Pancreas (tissue), 10 donors: ENCODE measurements around the gene TXN2. TPM values are rescaled to one million over a fixed set of nuclear protein-coding genes. Genes with fewer than 3 reads are reported as not detected.

ENCODE experiments used
- ATAC-seq, 4 donors: fragments of 200-7000 bp; cut with Tn5 transposase; one replicate each; pipeline versions ENCODE4 v1.8.0 to v1.9.1; 2020; ENCODE audit warnings: mild to moderate bottlenecking in 4 of 4, moderate library complexity in 4 of 4
- DNase-seq, 6 donors: peaks; one replicate each; pipeline ENCODE4 v3.0.0-alpha.2; 2020
- FAIRE-seq: peaks from 2 replicates; lab custom pipeline; 2012; peaks lifted over from hg19 to GRCh38; lab: Jason Lieb, UNC
- H3K27ac ChIP-seq, 4 donors: fragments of 200-600 bp; sonication (generic); 1 replicate in 3 of 4; 2 replicates in 1 of 4; pipeline versions ENCODE4 v1.5.0 to v1.8.0; 2020
- H3K27me3 ChIP-seq, 4 donors: fragments of 200-600 bp; one replicate each; pipeline ENCODE4 v1.8.0; 2021
- H3K36me3 ChIP-seq, 3 donors: fragments of 200-600 bp; sonication (generic) in 1 of 3; one replicate each; pipeline versions ENCODE4 v1.5.0 to v1.8.0; 2020 to 2021
- H3K4me1 ChIP-seq, 3 donors: fragments of 200-600 bp; one replicate each; pipeline ENCODE4 v1.8.0; 2021
- H3K4me3 ChIP-seq, 4 donors: fragments of 200-600 bp; sonication (generic) in 2 of 4; one replicate each; pipeline versions ENCODE4 v1.5.0 to v1.8.0; 2020 to 2021
- H3K9me3 ChIP-seq, 4 donors: fragments of 200-600 bp; one replicate each; pipeline ENCODE4 v1.8.0; 2021
- WGBS, 2 donors: extraction: QIAGEN DNeasy Blood & Tissue Kit; methylation state at CpG; one replicate each; pipeline ENCODE4 v1.1.7; 2013; 5-methylcytosine and 5-hydroxymethylcytosine counted together
- intact Hi-C, 3 donors: fragments of 100-400 bp; cut with DNase I; formaldehyde crosslinking; loops; one replicate each; pipeline versions ENCODE4 v1.11.1 to v1.14.2; 2022
- polyA plus RNA-seq, 2 donors: library from polyadenylated mRNA; stranded (reverse); fragments of 200-250 nt; gene quantifications; one replicate each; pipeline ENCODE4 v1.2.3, GENCODE V29; 2013
- total RNA-seq, 6 donors: library from RNA; stranded (reverse); fragmentation: NEBNext Ultra II Directional in 4 of 6; extraction: Animal tissue kit (Norgen Biotek cat#: 25700) in 4 of 6; gene quantifications; one replicate each; pipeline versions ENCODE4 v1.2.1 to v1.2.4, GENCODE V29; 2021 to 2023
- TF ChIP-seq, protein P1 (sequence below), 4 donors: fragments of 200-600 bp; sonication (generic) in 3 of 4; IDR thresholded peaks; one replicate each; pipeline versions ENCODE4 v1.5.0 to v1.8.0; 2021; ENCODE audit warnings: antibody characterized with exemption in 4 of 4
- donor health status: healthy with polysubstance abuse.
- donor health status: DM: no; HTN: no; CAD: no; lungs with moderate emphysema.
- donor health status: DM: no; HTN: no; CAD: no.
- donor health status: control.
- donor health status: control.
- donor health status: Bipolar disorder and iron deficiency.
- donor health status: DM: yes; HTN: yes; CAD: no.
- donor health status: DM: no; HTN: no; CAD: no.
- donor health status: DM: no; HTN: no; CAD: no.
- donor health status: DM: yes; HTN: yes; CAD: no.

Gene TXN2
- total and polyA plus RNA-seq, 8 donors: 20.4 to 49.5 (median 32.2) TPM

DNA sequence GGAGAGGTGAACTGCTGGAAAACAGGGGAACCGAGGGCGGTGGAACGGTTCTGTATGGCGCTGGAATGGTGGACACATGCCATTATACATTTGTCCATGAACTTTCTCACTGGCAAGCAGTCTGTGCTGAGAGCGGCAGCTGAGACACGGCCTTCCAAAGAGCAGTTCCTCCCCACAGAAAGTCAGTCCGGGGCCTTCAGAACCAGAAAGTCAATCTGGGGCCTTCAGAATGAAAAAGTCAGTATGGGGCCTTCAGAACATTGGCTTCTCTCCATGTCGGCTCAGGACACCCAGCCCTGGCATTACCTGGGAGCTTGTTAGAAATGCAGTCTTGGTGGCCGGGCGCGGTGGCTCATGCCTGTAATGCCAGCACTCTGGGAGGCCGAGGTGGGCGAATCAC is 8.8 kb downstream of the TXN2 start:
- TF ChIP-seq, protein P1, sequence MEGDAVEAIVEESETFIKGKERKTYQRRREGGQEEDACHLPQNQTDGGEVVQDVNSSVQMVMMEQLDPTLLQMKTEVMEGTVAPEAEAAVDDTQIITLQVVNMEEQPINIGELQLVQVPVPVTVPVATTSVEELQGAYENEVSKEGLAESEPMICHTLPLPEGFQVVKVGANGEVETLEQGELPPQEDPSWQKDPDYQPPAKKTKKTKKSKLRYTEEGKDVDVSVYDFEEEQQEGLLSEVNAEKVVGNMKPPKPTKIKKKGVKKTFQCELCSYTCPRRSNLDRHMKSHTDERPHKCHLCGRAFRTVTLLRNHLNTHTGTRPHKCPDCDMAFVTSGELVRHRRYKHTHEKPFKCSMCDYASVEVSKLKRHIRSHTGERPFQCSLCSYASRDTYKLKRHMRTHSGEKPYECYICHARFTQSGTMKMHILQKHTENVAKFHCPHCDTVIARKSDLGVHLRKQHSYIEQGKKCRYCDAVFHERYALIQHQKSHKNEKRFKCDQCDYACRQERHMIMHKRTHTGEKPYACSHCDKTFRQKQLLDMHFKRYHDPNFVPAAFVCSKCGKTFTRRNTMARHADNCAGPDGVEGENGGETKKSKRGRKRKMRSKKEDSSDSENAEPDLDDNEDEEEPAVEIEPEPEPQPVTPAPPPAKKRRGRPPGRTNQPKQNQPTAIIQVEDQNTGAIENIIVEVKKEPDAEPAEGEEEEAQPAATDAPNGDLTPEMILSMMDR (IDR thresholded peaks at IDR 0.05): no peak
- no peak for DNase-seq
- no peak for FAIRE-seq
- WGBS, 2 donors: 72 to 83% methylated on average over 13 of the region's 13 CpGs
- intact Hi-C loops: loop anchor here in 2 of 3 donors (5.0 to 10.0 kb wide), 2 partner anchors 168 to 170 kb away; no protein-coding TSS in a partner anchor
- Histone ChIP-seq H3K9me3 (no peaks in the 10 kb centered on the region), H3K4me1 (peaks cover 0 to 4% (median 0%) of the 10 kb centered on the region in 3 donors), H3K27me3 (no peaks in the 10 kb centered on the region), H3K4me3 (no peak overlapping the region), H3K36me3 (peaks cover 0 to 24% (median 11%) of the 10 kb centered on the region in 3 donors), H3K27ac (no peak overlapping the region)
- no peak for ATAC-seq

DNA sequence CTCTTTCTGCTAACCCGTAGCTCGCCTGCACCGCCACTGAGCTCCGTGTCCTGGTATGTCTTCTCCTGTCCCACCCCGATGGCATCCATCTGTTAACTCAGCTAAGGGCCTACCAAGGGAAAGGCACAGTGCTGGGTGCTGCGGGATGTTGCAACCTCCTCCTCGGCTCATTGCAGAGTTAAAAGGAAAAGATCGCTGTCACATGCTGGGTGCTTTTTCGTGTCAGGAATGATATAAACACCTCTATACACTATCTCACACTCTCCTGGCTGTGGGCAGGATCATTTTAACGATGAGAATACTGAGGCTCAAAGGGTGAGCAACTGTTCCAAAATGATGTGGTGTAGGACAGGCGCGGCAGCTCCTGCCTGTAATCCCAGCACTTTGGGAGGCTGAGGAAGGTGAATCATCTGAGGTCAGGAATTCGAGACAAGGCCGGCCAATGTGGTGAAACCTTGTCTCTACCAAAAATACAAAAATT is 10.1 kb downstream of the TXN2 start:
- Histone ChIP-seq H3K4me1 (peaks cover 0 to 11% (median 0%) of the 10 kb centered on the region in 3 donors), H3K27ac (no peak overlapping the region), H3K36me3 (peaks cover 0 to 20% (median 8%) of the 10 kb centered on the region in 3 donors), H3K27me3 (no peaks in the 10 kb centered on the region), H3K9me3 (no peaks in the 10 kb centered on the region), H3K4me3 (no peak overlapping the region)
- FAIRE-seq: no peak
- 86 to 89% methylated on average over 14 of the region's 14 CpGs for WGBS, 2 donors
- TF ChIP-seq, protein P1 (IDR thresholded peaks at IDR 0.05): no peak
- no peak for DNase-seq
- ATAC-seq: no peak
- intact Hi-C loops: loop anchor here in 2 of 3 donors (5.0 to 10.0 kb wide), 2 partner anchors 167 to 169 kb away; no protein-coding TSS in a partner anchor

DNA sequence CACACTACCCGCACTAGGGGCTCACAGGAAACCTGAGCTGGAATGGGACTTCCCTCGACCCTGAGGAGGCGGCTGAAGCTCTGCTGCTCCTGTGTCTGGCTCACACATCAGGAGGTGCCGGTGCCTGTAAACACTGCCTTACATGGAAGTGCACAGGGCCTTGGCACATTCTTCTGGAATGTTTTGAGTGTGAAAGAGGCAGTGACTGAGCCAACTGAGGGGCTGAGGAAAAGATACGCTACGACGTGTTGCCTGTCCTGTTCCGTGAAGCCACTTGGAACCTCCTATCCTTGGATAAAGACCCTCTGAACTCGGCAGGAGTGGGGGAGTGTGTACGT is 10.5 kb downstream of the TXN2 start:
- TF ChIP-seq, protein P1 (IDR thresholded peaks at IDR 0.05): no peak
- FAIRE-seq (no peak), ATAC-seq (no peak), DNase-seq (no peak)
- whole genome bisulfite sequencing, 2 donors: 73 to 78% methylated on average over 10 of the region's 10 CpGs
- Histone ChIP-seq H3K4me3 (no peak overlapping the region), H3K4me1 (peaks cover 3 to 13% (median 4%) of the 10 kb centered on the region in 3 donors), H3K9me3 (no peaks in the 10 kb centered on the region), H3K27ac (no peak overlapping the region), H3K27me3 (no peaks in the 10 kb centered on the region), H3K36me3 (peaks cover 0 to 16% (median 4%) of the 10 kb centered on the region in 3 donors)
- intact Hi-C loops: loop anchor here in 2 of 3 donors (5.0 to 10.0 kb wide), 2 partner anchors 166 to 169 kb away; no protein-coding TSS in a partner anchor

DNA sequence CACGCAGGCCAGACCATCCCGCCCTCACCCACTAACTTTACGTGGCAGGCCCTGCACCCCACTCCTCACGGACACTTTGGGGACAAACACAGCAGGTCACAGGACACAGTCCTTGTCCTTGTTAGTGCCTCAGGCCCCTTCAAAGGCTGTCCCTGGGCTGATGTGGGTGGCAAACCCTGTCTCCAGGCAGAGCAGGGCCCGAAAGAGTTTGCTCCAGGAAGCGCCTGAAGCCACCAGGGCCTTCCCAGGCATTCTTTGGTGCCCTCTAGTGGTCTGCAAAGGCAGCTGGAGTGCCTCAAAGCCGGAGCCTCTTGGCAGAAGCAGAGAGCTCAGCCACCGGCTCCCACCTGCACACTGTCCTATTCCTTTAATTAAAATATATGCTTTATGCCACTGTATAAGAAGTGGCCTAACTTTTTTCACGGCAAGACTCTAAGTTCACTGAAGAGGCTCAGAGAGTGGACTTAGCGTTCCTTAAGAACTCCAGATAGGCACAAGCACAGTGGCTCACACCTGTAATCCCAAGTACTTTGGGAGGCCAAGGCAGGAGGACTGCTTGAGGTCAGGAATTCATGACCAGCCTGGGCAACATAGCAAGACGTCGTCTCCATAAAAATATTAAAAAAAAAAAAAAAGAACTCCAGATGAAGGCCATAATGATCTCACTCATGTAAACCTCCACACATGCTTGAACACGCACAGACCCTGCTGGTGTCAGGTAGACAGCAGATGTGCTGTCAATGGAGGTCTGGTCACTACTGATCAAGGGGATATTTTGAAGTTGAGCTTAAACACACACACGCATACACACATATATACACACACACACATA is 11.1 kb downstream of the TXN2 start:
- ATAC-seq: peak; percentile 51 to 81 (median 78)
- intact Hi-C loops: loop anchor here in 2 of 3 donors (5.0 to 10.0 kb wide), 2 partner anchors 166 to 168 kb away; no protein-coding TSS in a partner anchor
- Histone ChIP-seq H3K4me1 (peaks cover 8 to 18% (median 8%) of the 10 kb centered on the region in 3 donors), H3K4me3 (no peak overlapping the region), H3K9me3 (no peaks in the 10 kb centered on the region), H3K36me3 (peaks cover 0 to 10% (median 0%) of the 10 kb centered on the region in 3 donors), H3K27ac (peak overlapping the region in 1 of 4 donors; percentile 23), H3K27me3 (no peaks in the 10 kb centered on the region)
- WGBS, 2 donors: 40 to 41% methylated on average over 14 of the region's 14 CpGs
- TF ChIP-seq, protein P1 (IDR thresholded peaks at IDR 0.05): peak; percentile 89 to 97 (median 92)
- DNase-seq: peak; percentile 78 to 92 (median 80)
- FAIRE-seq: no peak
